ENCODE results near the gene ATXN7L1. TPM values are rescaled to one million over a fixed set of nuclear protein-coding genes. Genes with fewer than 3 reads are reported as not detected.

The ATXN7L1 gene
- total RNA-seq, 2 experiments from 2014 or later, result 0.59 TPM; not detected in 1

- BruUV-seq (replicated peaks), result no TSS peak
- H3K36me3 ChIP-seq (ENCODE audit: insufficient read depth, low read length), result peaks cover 95% of the 10 kb centered on the region
- H3K4me3 ChIP-seq (ENCODE audit: low read depth, low read length, poor library complexity, severe bottlenecking), result no peak overlapping the region
- H3K4me2 ChIP-seq (ENCODE audit: low read length), result no peak overlapping the region
- no peaks in the 10 kb centered on the region for H3K4me1 ChIP-seq (ENCODE audit: insufficient read depth, low read length, poor library complexity, severe bottlenecking)
- H3K79me2 ChIP-seq (ENCODE audit: insufficient read depth, low read depth, low read length), result no peaks in the 10 kb centered on the region
- H3K9me2 ChIP-seq (ENCODE audit: insufficient read depth, low read length), result no peaks in the 10 kb centered on the region
- ChIA-PET POLR2A (no interaction called here), CTCF (ENCODE audit: unreplicated experiment) (no interaction called here)
- no peak for DNase-seq (ENCODE audit: low spot score)
- no peak overlapping the region for H3K27ac ChIP-seq (ENCODE audit: low read depth, low read length, poor library complexity, severe bottlenecking)
- intact Hi-C loops (cut with micrococcal nuclease; ENCODE audit: unreplicated experiment), result no loop called here
- H4K20me1 ChIP-seq (ENCODE audit: insufficient read depth, low read length), result no peaks in the 10 kb centered on the region
- no peaks in the 10 kb centered on the region for H3K9me3 ChIP-seq (ENCODE audit: low read length)
- no peak overlapping the region for H2AFZ ChIP-seq (ENCODE audit: low read length)
- TF ChIP-seq EZH2phosphoT487 (IDR thresholded peaks at IDR 0.05; ENCODE audit: borderline replicate concordance, low read depth, low read length), result no peak
- TF ChIP-seq, protein P1, sequence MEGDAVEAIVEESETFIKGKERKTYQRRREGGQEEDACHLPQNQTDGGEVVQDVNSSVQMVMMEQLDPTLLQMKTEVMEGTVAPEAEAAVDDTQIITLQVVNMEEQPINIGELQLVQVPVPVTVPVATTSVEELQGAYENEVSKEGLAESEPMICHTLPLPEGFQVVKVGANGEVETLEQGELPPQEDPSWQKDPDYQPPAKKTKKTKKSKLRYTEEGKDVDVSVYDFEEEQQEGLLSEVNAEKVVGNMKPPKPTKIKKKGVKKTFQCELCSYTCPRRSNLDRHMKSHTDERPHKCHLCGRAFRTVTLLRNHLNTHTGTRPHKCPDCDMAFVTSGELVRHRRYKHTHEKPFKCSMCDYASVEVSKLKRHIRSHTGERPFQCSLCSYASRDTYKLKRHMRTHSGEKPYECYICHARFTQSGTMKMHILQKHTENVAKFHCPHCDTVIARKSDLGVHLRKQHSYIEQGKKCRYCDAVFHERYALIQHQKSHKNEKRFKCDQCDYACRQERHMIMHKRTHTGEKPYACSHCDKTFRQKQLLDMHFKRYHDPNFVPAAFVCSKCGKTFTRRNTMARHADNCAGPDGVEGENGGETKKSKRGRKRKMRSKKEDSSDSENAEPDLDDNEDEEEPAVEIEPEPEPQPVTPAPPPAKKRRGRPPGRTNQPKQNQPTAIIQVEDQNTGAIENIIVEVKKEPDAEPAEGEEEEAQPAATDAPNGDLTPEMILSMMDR (conservative IDR thresholded peaks at IDR 0.05; ENCODE audit: low read length), result no peak
These were observed 311.2 kb downstream of the ATXN7L1 start for GRCh38 chr7:105565190-105565589.

- Histone ChIP-seq H3K9me3 (ENCODE audit: low read length) (no peaks in the 10 kb centered on the region), H3K4me1 (ENCODE audit: insufficient read depth, low read length, poor library complexity, severe bottlenecking) (no peaks in the 10 kb centered on the region), H3K27ac (ENCODE audit: low read depth, low read length, poor library complexity, severe bottlenecking) (no peak overlapping the region), H3K79me2 (ENCODE audit: insufficient read depth, low read depth, low read length) (no peaks in the 10 kb centered on the region), H3K4me2 (ENCODE audit: low read length) (no peak overlapping the region), H3K9me2 (ENCODE audit: insufficient read depth, low read length) (no peaks in the 10 kb centered on the region), H3K4me3 (ENCODE audit: low read depth, low read length, poor library complexity, severe bottlenecking) (no peak overlapping the region), H2AFZ (ENCODE audit: low read length) (no peak overlapping the region), H3K36me3 (ENCODE audit: insufficient read depth, low read length) (peaks cover 93% of the 10 kb centered on the region), H4K20me1 (ENCODE audit: insufficient read depth, low read length) (no peaks in the 10 kb centered on the region)
- BruUV-seq (replicated peaks), result no TSS peak
- ChIA-PET CTCF (ENCODE audit: unreplicated experiment) (no interaction called here), POLR2A (interaction anchor here (0.6 kb wide), 1 partner anchor 17 kb away, joined by 3 read pairs; no protein-coding TSS in a partner anchor)
- intact Hi-C loops (cut with micrococcal nuclease; ENCODE audit: unreplicated experiment), result no loop called here
- DNase-seq (ENCODE audit: low spot score), result no peak
- no peak for TF ChIP-seq EZH2phosphoT487 (IDR thresholded peaks at IDR 0.05; ENCODE audit: borderline replicate concordance, low read depth, low read length)
- TF ChIP-seq, protein P1 (conservative IDR thresholded peaks at IDR 0.05; ENCODE audit: low read length), result no peak
These were observed 316.5 kb downstream of the ATXN7L1 start for GRCh38 chr7:105559926-105560325.

Other genes with a start within 250 kb of the ATXN7L1 start
- gene CDHR3, start 86.7 kb upstream of the ATXN7L1 start, total RNA-seq (2014; rRNA removed; shearing (Covaris generic)), result 1.2 and 2.8 TPM in 2 replicates
- 0.30 and 0.42 TPM in 2 replicates for gene CDHR3, start 86.7 kb upstream of the ATXN7L1 start, total RNA-seq (2022)
- 30.4 and 34.1 TPM in 2 replicates for gene SYPL1, start 235.7 kb upstream of the ATXN7L1 start, total RNA-seq (2014; rRNA removed; shearing (Covaris generic))
- 112 and 118 TPM in 2 replicates for gene SYPL1, start 235.7 kb upstream of the ATXN7L1 start, total RNA-seq (2022)

Measured in OCI-LY7 (cell line).